ENCODE measurements around the gene CEACAM7.

The CEACAM7 gene

GRCh38 chr19:41702171-41702651 lies 14.1 kb upstream of the CEACAM7 start:
- ATAC-seq: no peak

GRCh38 chr19:41701401-41702075 lies 13.5 kb upstream of the CEACAM7 start:
- TF ChIP-seq ZFP30 (CRISPR knock-in tag; IDR thresholded peaks at IDR 0.05): no peak
- TF ChIP-seq TOX (CRISPR knock-in tag; IDR thresholded peaks at IDR 0.05; ENCODE audit: borderline replicate concordance): no peak
- TF ChIP-seq OSR1 (CRISPR knock-in tag; IDR thresholded peaks at IDR 0.05): no peak
- TF ChIP-seq POU6F1 (CRISPR knock-in tag; IDR thresholded peaks at IDR 0.05; ENCODE audit: borderline replicate concordance, low read depth): no peak
- TF ChIP-seq PATZ1 (CRISPR knock-in tag; IDR thresholded peaks at IDR 0.05; ENCODE audit: borderline replicate concordance): no peak
- no peak for TF ChIP-seq ZC3H10 (CRISPR knock-in tag; IDR thresholded peaks at IDR 0.05)
- no peak for TF ChIP-seq RARB (CRISPR knock-in tag; IDR thresholded peaks at IDR 0.05)
- TF ChIP-seq TCF4 (CRISPR knock-in tag; IDR thresholded peaks at IDR 0.05; ENCODE audit: borderline replicate concordance): no peak
- no peak for TF ChIP-seq CREB5 (CRISPR knock-in tag; IDR thresholded peaks at IDR 0.05; ENCODE audit: low read depth)
- TF ChIP-seq BACH2 (CRISPR knock-in tag; IDR thresholded peaks at IDR 0.05; ENCODE audit: borderline replicate concordance): no peak
- TF ChIP-seq, protein P1, sequence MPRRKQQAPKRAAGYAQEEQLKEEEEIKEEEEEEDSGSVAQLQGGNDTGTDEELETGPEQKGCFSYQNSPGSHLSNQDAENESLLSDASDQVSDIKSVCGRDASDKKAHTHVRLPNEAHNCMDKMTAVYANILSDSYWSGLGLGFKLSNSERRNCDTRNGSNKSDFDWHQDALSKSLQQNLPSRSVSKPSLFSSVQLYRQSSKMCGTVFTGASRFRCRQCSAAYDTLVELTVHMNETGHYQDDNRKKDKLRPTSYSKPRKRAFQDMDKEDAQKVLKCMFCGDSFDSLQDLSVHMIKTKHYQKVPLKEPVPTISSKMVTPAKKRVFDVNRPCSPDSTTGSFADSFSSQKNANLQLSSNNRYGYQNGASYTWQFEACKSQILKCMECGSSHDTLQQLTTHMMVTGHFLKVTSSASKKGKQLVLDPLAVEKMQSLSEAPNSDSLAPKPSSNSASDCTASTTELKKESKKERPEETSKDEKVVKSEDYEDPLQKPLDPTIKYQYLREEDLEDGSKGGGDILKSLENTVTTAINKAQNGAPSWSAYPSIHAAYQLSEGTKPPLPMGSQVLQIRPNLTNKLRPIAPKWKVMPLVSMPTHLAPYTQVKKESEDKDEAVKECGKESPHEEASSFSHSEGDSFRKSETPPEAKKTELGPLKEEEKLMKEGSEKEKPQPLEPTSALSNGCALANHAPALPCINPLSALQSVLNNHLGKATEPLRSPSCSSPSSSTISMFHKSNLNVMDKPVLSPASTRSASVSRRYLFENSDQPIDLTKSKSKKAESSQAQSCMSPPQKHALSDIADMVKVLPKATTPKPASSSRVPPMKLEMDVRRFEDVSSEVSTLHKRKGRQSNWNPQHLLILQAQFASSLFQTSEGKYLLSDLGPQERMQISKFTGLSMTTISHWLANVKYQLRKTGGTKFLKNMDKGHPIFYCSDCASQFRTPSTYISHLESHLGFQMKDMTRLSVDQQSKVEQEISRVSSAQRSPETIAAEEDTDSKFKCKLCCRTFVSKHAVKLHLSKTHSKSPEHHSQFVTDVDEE (CRISPR knock-in tag; IDR thresholded peaks at IDR 0.05): no peak
- TF ChIP-seq ZFP3 (CRISPR knock-in tag; IDR thresholded peaks at IDR 0.05): no peak
- TF ChIP-seq GLIS3 (CRISPR knock-in tag; IDR thresholded peaks at IDR 0.05): no peak
- TF ChIP-seq SNAI2 (CRISPR knock-in tag; IDR thresholded peaks at IDR 0.05): no peak
- ATAC-seq: no peak

More at GRCh38 chr19:41702171-41702651, 14.1 kb upstream of the CEACAM7 start:
- TF ChIP-seq OSR1 (CRISPR knock-in tag; IDR thresholded peaks at IDR 0.05): no peak
- no peak for TF ChIP-seq CSRNP3 (CRISPR knock-in tag; IDR thresholded peaks at IDR 0.05)
- TF ChIP-seq POU6F1 (CRISPR knock-in tag; IDR thresholded peaks at IDR 0.05; ENCODE audit: borderline replicate concordance, low read depth): no peak
- TF ChIP-seq SNAI2 (CRISPR knock-in tag; IDR thresholded peaks at IDR 0.05): no peak
- TF ChIP-seq ARNTL (CRISPR knock-in tag; IDR thresholded peaks at IDR 0.05; ENCODE audit: borderline replicate concordance, low read depth): no peak
- TF ChIP-seq ESRRG (CRISPR knock-in tag; IDR thresholded peaks at IDR 0.05): no peak
- TF ChIP-seq, protein P1 (CRISPR knock-in tag; IDR thresholded peaks at IDR 0.05): no peak

Data from SK-N-SH treated with all-trans-retinoic acid at 6 μM for 48 hours (cell line).